Placental epithelial cell (primary cell): ENCODE measurements around the gene SESTD1. TPM values are rescaled to one million over a fixed set of nuclear protein-coding genes. Genes with fewer than 3 reads are reported as not detected.

Experiments used
- total RNA-seq: library from RNA; depleted of rRNA; stranded (reverse); fragments of >200 nt; gene quantifications from 2 replicates; pipeline ENCODE4 v1.2.3, GENCODE V29; 2012

Gene SESTD1
- 14.5 and 20.4 TPM in 2 replicates for total RNA-seq

GRCh38 chr2:179264368-179265081 lies at the start of gene SESTD1:
TSS of gene SESTD1 (minus strand) at chr2:179264832. CDS start at chr2:179191841, 72,991 bp downstream.

Other genes with a start within 250 kb of the SESTD1 start
- gene CCDC141, start 214.7 kb downstream of the SESTD1 start, total RNA-seq: not detected in 2 replicates